OCI-LY1 (cell line): ENCODE measurements around the gene BNIP3.

ENCODE experiments used
- H2AFZ ChIP-seq: fragments of 200-600 bp; sonication (generic), shearing (Covaris generic); 2 replicates; pipeline ENCODE4 v1.6.0; 2014; ENCODE audit warnings: antibody characterized with exemption, mild to moderate bottlenecking, low read length
- H3F3A ChIP-seq: fragments of 200-600 bp; sonication (generic), shearing (Covaris generic); 2 replicates; pipeline ENCODE4 v1.6.0; 2014; ENCODE audit warnings: mild to moderate bottlenecking, antibody characterized with exemption, low read length, moderate library complexity; ENCODE audit not compliant: insufficient read depth
- H3K27ac ChIP-seq: fragments of 200-600 bp; sonication (generic); 2 replicates; pipeline ENCODE4 v1.5.1; 2014; ENCODE audit warnings: low read length, mixed run types, mild to moderate bottlenecking, low read depth; ENCODE audit not compliant: poor library complexity, severe bottlenecking
- H3K27me3 ChIP-seq: fragments of 200-600 bp; sonication (generic); 2 replicates; pipeline ENCODE4 v1.6.0; 2014; ENCODE audit warnings: antibody characterized with exemption, mild to moderate bottlenecking, low read length, moderate library complexity; ENCODE audit not compliant: insufficient read depth
- H3K36me3 ChIP-seq: fragments of 200-600 bp; sonication (generic); 2 replicates; pipeline ENCODE4 v1.6.1; 2014; ENCODE audit warnings: mild to moderate bottlenecking, antibody characterized with exemption, low read length, moderate library complexity, mixed read lengths; ENCODE audit not compliant: insufficient read depth
- H3K4me1 ChIP-seq: fragments of 200-600 bp; sonication (generic); 2 replicates; pipeline ENCODE4 v1.5.1; 2014; ENCODE audit warnings: mild to moderate bottlenecking, low read length, moderate library complexity; ENCODE audit not compliant: insufficient read depth, severe bottlenecking
- H3K4me2 ChIP-seq: fragments of 200-600 bp; sonication (generic), shearing (Covaris generic); 2 replicates; pipeline ENCODE4 v1.6.1; 2014; ENCODE audit warnings: low read length
- H3K4me3 ChIP-seq: fragments of 200-600 bp; sonication (generic); 2 replicates; pipeline ENCODE4 v1.5.1; 2014; ENCODE audit warnings: low read length, low read depth, mild to moderate bottlenecking, mixed read lengths; ENCODE audit not compliant: poor library complexity, severe bottlenecking
- H3K79me2 ChIP-seq: fragments of 200-600 bp; shearing (Covaris generic); 2 replicates; pipeline ENCODE4 v1.6.1; 2016; ENCODE audit warnings: mixed run types, low read length, mixed read lengths; ENCODE audit not compliant: insufficient read depth
- H3K9ac ChIP-seq: fragments of 200-600 bp; sonication (generic), shearing (Covaris generic); 2 replicates; pipeline ENCODE4 v1.6.1; 2014; ENCODE audit warnings: mild to moderate bottlenecking, low read length, mixed read lengths
- H3K9me2 ChIP-seq: fragments of 200-600 bp; sonication (generic), shearing (Covaris generic); 2 replicates; pipeline ENCODE4 v1.6.1; 2014; ENCODE audit warnings: low read depth, mild to moderate bottlenecking, low read length, mixed read lengths
- H3K9me3 ChIP-seq: fragments of 200-600 bp; shearing (Covaris generic); 2 replicates; pipeline ENCODE4 v1.6.1; 2014; ENCODE audit warnings: low read length, mixed read lengths
- H4K20me1 ChIP-seq: fragments of 200-600 bp; sonication (generic), shearing (Covaris generic); 2 replicates; pipeline ENCODE4 v1.6.0; 2016; ENCODE audit warnings: mild to moderate bottlenecking, low read length; ENCODE audit not compliant: insufficient read depth
- EZH2 ChIP-seq: fragments of 200-600 bp; sonication (generic), shearing (Covaris generic); IDR thresholded peaks from 2 replicates; pipeline ENCODE4 v1.8.0; 2017; ENCODE audit warnings: borderline replicate concordance, mixed run types, mild to moderate bottlenecking, antibody characterized with exemption, low read length, moderate library complexity, mixed read lengths
- TF ChIP-seq, protein P1 (sequence below): fragments of 200-600 bp; sonication (generic), shearing (Covaris generic); IDR thresholded peaks from 2 replicates; pipeline ENCODE4 v1.5.1; 2017; ENCODE audit warnings: mild to moderate bottlenecking, antibody characterized with exemption, low read length, moderate library complexity, mixed read lengths

BNIP3 gene

DNA sequence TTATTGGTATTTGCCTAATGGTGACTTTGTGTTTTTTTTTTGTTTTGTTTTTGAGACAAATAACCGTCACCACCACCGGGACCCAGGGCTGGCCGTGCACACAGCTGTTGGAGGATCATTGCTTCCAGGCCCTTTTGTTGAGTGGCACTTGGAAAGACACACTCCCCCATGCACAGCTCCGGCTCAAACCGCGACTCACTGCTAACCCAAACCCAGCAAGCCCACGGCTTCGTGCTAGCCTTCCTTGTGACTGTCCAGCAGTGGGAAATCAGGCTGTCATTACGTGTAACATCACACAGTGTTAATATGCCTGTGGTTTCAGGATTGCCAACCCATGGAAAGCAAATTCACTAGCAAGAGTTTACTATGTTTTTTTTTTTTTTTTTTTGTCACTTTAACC lies 17.4 kb downstream of the BNIP3 start:
- Histone ChIP-seq H3K36me3 (peaks cover 41% of the 10 kb centered on the region), H3K4me3 (no peak overlapping the region), H3K4me1 (no peaks in the 10 kb centered on the region), H2AFZ (no peak overlapping the region), H3K79me2 (no peaks in the 10 kb centered on the region), H3K9me2 (no peaks in the 10 kb centered on the region), H3K27ac (no peak overlapping the region), H3K9ac (no peak overlapping the region), H3K4me2 (no peak overlapping the region), H4K20me1 (no peaks in the 10 kb centered on the region), H3K9me3 (no peaks in the 10 kb centered on the region), H3F3A (no peaks in the 10 kb centered on the region), H3K27me3 (no peaks in the 10 kb centered on the region)
- TF ChIP-seq EZH2, result no peak
- TF ChIP-seq, protein P1, sequence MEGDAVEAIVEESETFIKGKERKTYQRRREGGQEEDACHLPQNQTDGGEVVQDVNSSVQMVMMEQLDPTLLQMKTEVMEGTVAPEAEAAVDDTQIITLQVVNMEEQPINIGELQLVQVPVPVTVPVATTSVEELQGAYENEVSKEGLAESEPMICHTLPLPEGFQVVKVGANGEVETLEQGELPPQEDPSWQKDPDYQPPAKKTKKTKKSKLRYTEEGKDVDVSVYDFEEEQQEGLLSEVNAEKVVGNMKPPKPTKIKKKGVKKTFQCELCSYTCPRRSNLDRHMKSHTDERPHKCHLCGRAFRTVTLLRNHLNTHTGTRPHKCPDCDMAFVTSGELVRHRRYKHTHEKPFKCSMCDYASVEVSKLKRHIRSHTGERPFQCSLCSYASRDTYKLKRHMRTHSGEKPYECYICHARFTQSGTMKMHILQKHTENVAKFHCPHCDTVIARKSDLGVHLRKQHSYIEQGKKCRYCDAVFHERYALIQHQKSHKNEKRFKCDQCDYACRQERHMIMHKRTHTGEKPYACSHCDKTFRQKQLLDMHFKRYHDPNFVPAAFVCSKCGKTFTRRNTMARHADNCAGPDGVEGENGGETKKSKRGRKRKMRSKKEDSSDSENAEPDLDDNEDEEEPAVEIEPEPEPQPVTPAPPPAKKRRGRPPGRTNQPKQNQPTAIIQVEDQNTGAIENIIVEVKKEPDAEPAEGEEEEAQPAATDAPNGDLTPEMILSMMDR, result no peak

DNA sequence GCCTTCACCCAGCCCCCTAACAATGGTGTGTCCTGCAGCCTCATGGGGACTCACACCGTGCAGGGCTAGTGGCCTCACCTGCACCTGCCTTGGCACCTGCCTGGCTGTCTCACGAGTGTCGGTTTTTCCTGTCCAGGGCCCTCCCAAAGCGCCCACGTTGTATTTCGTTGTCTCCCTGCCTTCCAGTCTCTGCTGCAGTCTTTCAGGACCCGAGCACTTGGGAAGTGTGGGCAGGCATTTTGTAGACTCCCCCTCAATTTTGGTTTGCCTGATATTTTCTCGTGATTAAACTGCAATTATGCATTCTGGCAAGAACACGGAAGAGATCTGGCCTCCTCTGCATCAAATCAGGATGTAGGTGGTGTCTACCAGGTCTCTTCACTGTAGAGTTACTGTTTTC lies 17.9 kb downstream of the BNIP3 start:
- no peaks in the 10 kb centered on the region for H3K4me1 ChIP-seq
- H2AFZ ChIP-seq, result no peak overlapping the region
- no peak overlapping the region for H3K27ac ChIP-seq
- H3K9me2 ChIP-seq, result no peaks in the 10 kb centered on the region
- H4K20me1 ChIP-seq, result no peaks in the 10 kb centered on the region
- H3K4me3 ChIP-seq, result no peak overlapping the region
- peaks cover 36% of the 10 kb centered on the region for H3K36me3 ChIP-seq
- no peak overlapping the region for H3K9ac ChIP-seq
- H3K9me3 ChIP-seq, result no peaks in the 10 kb centered on the region
- H3K79me2 ChIP-seq, result no peaks in the 10 kb centered on the region
- H3F3A ChIP-seq, result no peaks in the 10 kb centered on the region
- TF ChIP-seq EZH2, result no peak
- TF ChIP-seq, protein P1, result no peak
- H3K4me2 ChIP-seq, result no peak overlapping the region
- no peaks in the 10 kb centered on the region for H3K27me3 ChIP-seq

DNA sequence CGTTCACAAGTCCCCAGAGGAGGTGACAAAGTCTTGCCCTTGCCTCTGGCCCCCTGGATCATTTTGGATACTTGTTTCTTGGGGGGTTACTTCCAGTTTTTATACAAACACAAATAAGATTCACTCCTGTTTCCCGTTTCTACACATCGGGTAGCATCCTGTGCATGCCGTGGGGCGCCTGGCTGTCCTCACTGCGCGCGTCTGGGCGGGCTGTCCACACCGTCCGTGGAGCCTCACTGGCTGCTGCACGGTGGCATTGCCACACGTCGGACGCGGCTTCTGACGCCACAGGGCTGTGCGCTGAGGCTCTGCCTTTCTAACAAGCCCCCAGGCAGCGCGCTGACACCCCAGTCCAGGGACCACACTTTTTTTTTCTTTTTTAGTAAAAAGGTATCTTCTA lies 18.4 kb downstream of the BNIP3 start:
- no peaks in the 10 kb centered on the region for H3K9me2 ChIP-seq
- no peaks in the 10 kb centered on the region for H3K9me3 ChIP-seq
- no peak for TF ChIP-seq EZH2
- TF ChIP-seq, protein P1, result no peak
- H3K4me2 ChIP-seq, result no peak overlapping the region
- H3K27me3 ChIP-seq, result no peaks in the 10 kb centered on the region
- no peak overlapping the region for H3K9ac ChIP-seq
- H3K36me3 ChIP-seq, result peaks cover 34% of the 10 kb centered on the region
- H3K4me1 ChIP-seq, result no peaks in the 10 kb centered on the region
- H3K4me3 ChIP-seq, result no peak overlapping the region
- H3K27ac ChIP-seq, result no peak overlapping the region
- H3K79me2 ChIP-seq, result no peaks in the 10 kb centered on the region
- H3F3A ChIP-seq, result no peaks in the 10 kb centered on the region
- no peaks in the 10 kb centered on the region for H4K20me1 ChIP-seq
- H2AFZ ChIP-seq, result no peak overlapping the region
